ENCODE data around the gene MAST4.

MAST4 gene

GRCh38 chr5:67003935-67004729, 407.9 kb downstream of the MAST4 start:
- Histone ChIP-seq H3K23ac (ENCODE audit: low read length in 2 of 2) (peak overlapping the region in 1 of 2 experiments; percentile 52), H2AK5ac (ENCODE audit: low read length, severe bottlenecking) (no peak overlapping the region), H3K4me3 (ENCODE audit: insufficient read depth in 1 of 2, low read depth in 1 of 2, low read length in 2 of 2) (peak overlapping the region; percentile 52 to 89), H2BK15ac (ENCODE audit: low read depth, poor library complexity, severe bottlenecking) (peak overlapping the region; percentile 28), H3K4ac (ENCODE audit: low read depth in 1 of 2, low read length in 2 of 2) (no peak overlapping the region), H3K27me3 (ENCODE audit: control insufficient read depth in 1 of 2, insufficient read depth in 1 of 2, low read length in 2 of 2) (no peaks in the 10 kb centered on the region), H3K14ac (ENCODE audit: low read length in 2 of 2) (peak overlapping the region in 1 of 2 experiments; percentile 66), H3K9me3 (ENCODE audit: control insufficient read depth, low read length) (no peaks in the 10 kb centered on the region), H3K9ac (ENCODE audit: low read length) (peak overlapping the region; percentile 95), H3K79me1 (replicated peaks; ENCODE audit: low read length, poor library complexity, severe bottlenecking) (peaks cover 11% of the 10 kb centered on the region), H3K18ac (ENCODE audit: low read depth in 1 of 2, low read length in 2 of 2) (peak overlapping the region in 1 of 2 experiments; percentile 86), H3K4me1 (ENCODE audit: control insufficient read depth, insufficient read depth, low read depth, low read length) (no peaks in the 10 kb centered on the region), H4K91ac (ENCODE audit: low read length) (no peak overlapping the region), H2BK5ac (ENCODE audit: low read depth, low read length, poor library complexity, severe bottlenecking) (no peak overlapping the region), H2BK120ac (ENCODE audit: low read depth, low read length) (peak overlapping the region; percentile 65), H3K36me3 (ENCODE audit: control insufficient read depth in 1 of 2, insufficient read depth in 2 of 2, low read depth in 1 of 2, low read length in 2 of 2) (no peaks in the 10 kb centered on the region), H2BK12ac (ENCODE audit: low read length in 2 of 2) (no peak overlapping the region), H3K4me2 (ENCODE audit: low read length, poor library complexity, severe bottlenecking) (peak overlapping the region; percentile 49), H4K8ac (ENCODE audit: low read length) (peak overlapping the region; percentile 74), H2AFZ (ENCODE audit: low read depth, low read length) (peak overlapping the region; percentile 74), H3K27ac (ENCODE audit: low read length, poor library complexity, severe bottlenecking) (peak overlapping the region; percentile 62)
- peak; percentile 87 for DNase-seq
- WGBS, result 2% methylated on average over 48 of the region's 54 CpGs

GRCh38 chr5:67004730-67005350, 408.6 kb downstream of the MAST4 start:
- no peak overlapping the region for H2BK15ac ChIP-seq (ENCODE audit: low read depth, poor library complexity, severe bottlenecking)
- peak overlapping the region; percentile 67 to 72 for H3K18ac ChIP-seq (ENCODE audit: low read depth in 1 of 2, low read length in 2 of 2)
- H3K14ac ChIP-seq (ENCODE audit: low read length in 2 of 2), result no peak overlapping the region
- H4K91ac ChIP-seq (ENCODE audit: low read length), result peak overlapping the region; percentile 35
- no peak overlapping the region for H4K8ac ChIP-seq (ENCODE audit: low read length)
- no peak overlapping the region for H2AFZ ChIP-seq (ENCODE audit: low read depth, low read length)
- no peaks in the 10 kb centered on the region for H3K36me3 ChIP-seq (ENCODE audit: control insufficient read depth in 1 of 2, insufficient read depth in 2 of 2, low read depth in 1 of 2, low read length in 2 of 2)
- no peak overlapping the region for H3K23ac ChIP-seq (ENCODE audit: low read length in 2 of 2)
- H3K9ac ChIP-seq (ENCODE audit: low read length), result peak overlapping the region; percentile 95
- no peaks in the 10 kb centered on the region for H3K27me3 ChIP-seq (ENCODE audit: control insufficient read depth in 1 of 2, insufficient read depth in 1 of 2, low read length in 2 of 2)
- H3K79me1 ChIP-seq (replicated peaks; ENCODE audit: low read length, poor library complexity, severe bottlenecking), result peaks cover 14% of the 10 kb centered on the region
- H3K9me3 ChIP-seq (ENCODE audit: control insufficient read depth, low read length), result no peaks in the 10 kb centered on the region
- H3K4me3 ChIP-seq (ENCODE audit: insufficient read depth in 1 of 2, low read depth in 1 of 2, low read length in 2 of 2), result peak overlapping the region; percentile 45 to 89
- no peak overlapping the region for H2AK5ac ChIP-seq (ENCODE audit: low read length, severe bottlenecking)
- peak overlapping the region in 1 of 2 experiments; percentile 40 for H3K4ac ChIP-seq (ENCODE audit: low read depth in 1 of 2, low read length in 2 of 2)
- no peak overlapping the region for H2BK12ac ChIP-seq (ENCODE audit: low read length in 2 of 2)
- H2BK5ac ChIP-seq (ENCODE audit: low read depth, low read length, poor library complexity, severe bottlenecking), result no peak overlapping the region
- no peak overlapping the region for H2BK120ac ChIP-seq (ENCODE audit: low read depth, low read length)
- peak; percentile 26 for DNase-seq
- peak overlapping the region; percentile 62 for H3K27ac ChIP-seq (ENCODE audit: low read length, poor library complexity, severe bottlenecking)
- H3K4me2 ChIP-seq (ENCODE audit: low read length, poor library complexity, severe bottlenecking), result peak overlapping the region; percentile 49
- no peaks in the 10 kb centered on the region for H3K4me1 ChIP-seq (ENCODE audit: control insufficient read depth, insufficient read depth, low read depth, low read length)
- WGBS, result 4% methylated on average over 9 of the region's 11 CpGs

GRCh38 chr5:67005737-67006499, 409.7 kb downstream of the MAST4 start:
- H3K9me3 ChIP-seq (ENCODE audit: control insufficient read depth, low read length), result no peaks in the 10 kb centered on the region
- peak overlapping the region; percentile 36 for H3K4me2 ChIP-seq (ENCODE audit: low read length, poor library complexity, severe bottlenecking)
- no peak overlapping the region for H3K14ac ChIP-seq (ENCODE audit: low read length in 2 of 2)
- H3K4me3 ChIP-seq (ENCODE audit: insufficient read depth in 1 of 2, low read depth in 1 of 2, low read length in 2 of 2), result peak overlapping the region in 1 of 2 experiments; percentile 89
- H2AK5ac ChIP-seq (ENCODE audit: low read length, severe bottlenecking), result no peak overlapping the region
- no peak for DNase-seq
- WGBS, result 90% methylated on average over 2 of the region's 3 CpGs
- H3K23ac ChIP-seq (ENCODE audit: low read length in 2 of 2), result no peak overlapping the region
- H3K36me3 ChIP-seq (ENCODE audit: control insufficient read depth in 1 of 2, insufficient read depth in 2 of 2, low read depth in 1 of 2, low read length in 2 of 2), result no peaks in the 10 kb centered on the region
- H3K27me3 ChIP-seq (ENCODE audit: control insufficient read depth in 1 of 2, insufficient read depth in 1 of 2, low read length in 2 of 2), result no peaks in the 10 kb centered on the region
- H3K4ac ChIP-seq (ENCODE audit: low read depth in 1 of 2, low read length in 2 of 2), result no peak overlapping the region
- H4K91ac ChIP-seq (ENCODE audit: low read length), result no peak overlapping the region
- no peak overlapping the region for H2BK5ac ChIP-seq (ENCODE audit: low read depth, low read length, poor library complexity, severe bottlenecking)
- no peak overlapping the region for H2BK120ac ChIP-seq (ENCODE audit: low read depth, low read length)
- H4K8ac ChIP-seq (ENCODE audit: low read length), result no peak overlapping the region
- no peak overlapping the region for H2AFZ ChIP-seq (ENCODE audit: low read depth, low read length)
- H3K9ac ChIP-seq (ENCODE audit: low read length), result peak overlapping the region; percentile 95
- no peak overlapping the region for H3K18ac ChIP-seq (ENCODE audit: low read depth in 1 of 2, low read length in 2 of 2)
- peaks cover 22% of the 10 kb centered on the region for H3K79me1 ChIP-seq (replicated peaks; ENCODE audit: low read length, poor library complexity, severe bottlenecking)
- H2BK12ac ChIP-seq (ENCODE audit: low read length in 2 of 2), result no peak overlapping the region
- no peak overlapping the region for H3K27ac ChIP-seq (ENCODE audit: low read length, poor library complexity, severe bottlenecking)
- H3K4me1 ChIP-seq (ENCODE audit: control insufficient read depth, insufficient read depth, low read depth, low read length), result peaks cover 4% of the 10 kb centered on the region
- no peak overlapping the region for H2BK15ac ChIP-seq (ENCODE audit: low read depth, poor library complexity, severe bottlenecking)

- Histone ChIP-seq H4K8ac (ENCODE audit: low read length) (no peak overlapping the region), H3K4me3 (ENCODE audit: insufficient read depth in 1 of 2, low read depth in 1 of 2, low read length in 2 of 2) (peak overlapping the region in 1 of 2 experiments; percentile 89), H2AFZ (ENCODE audit: low read depth, low read length) (no peak overlapping the region), H3K27ac (ENCODE audit: low read length, poor library complexity, severe bottlenecking) (no peak overlapping the region), H3K79me1 (replicated peaks; ENCODE audit: low read length, poor library complexity, severe bottlenecking) (peaks cover 22% of the 10 kb centered on the region), H2AK5ac (ENCODE audit: low read length, severe bottlenecking) (peak overlapping the region; percentile 2), H3K9me3 (ENCODE audit: control insufficient read depth, low read length) (no peaks in the 10 kb centered on the region), H3K36me3 (ENCODE audit: control insufficient read depth in 1 of 2, insufficient read depth in 2 of 2, low read depth in 1 of 2, low read length in 2 of 2) (no peaks in the 10 kb centered on the region), H2BK120ac (ENCODE audit: low read depth, low read length) (no peak overlapping the region), H3K18ac (ENCODE audit: low read depth in 1 of 2, low read length in 2 of 2) (no peak overlapping the region), H4K91ac (ENCODE audit: low read length) (no peak overlapping the region), H3K4me1 (ENCODE audit: control insufficient read depth, insufficient read depth, low read depth, low read length) (peaks cover 9% of the 10 kb centered on the region), H3K4ac (ENCODE audit: low read depth in 1 of 2, low read length in 2 of 2) (no peak overlapping the region), H3K9ac (ENCODE audit: low read length) (peak overlapping the region; percentile 95), H2BK5ac (ENCODE audit: low read depth, low read length, poor library complexity, severe bottlenecking) (no peak overlapping the region), H3K23ac (ENCODE audit: low read length in 2 of 2) (no peak overlapping the region), H3K27me3 (ENCODE audit: control insufficient read depth in 1 of 2, insufficient read depth in 1 of 2, low read length in 2 of 2) (no peaks in the 10 kb centered on the region), H2BK12ac (ENCODE audit: low read length in 2 of 2) (no peak overlapping the region), H3K4me2 (ENCODE audit: low read length, poor library complexity, severe bottlenecking) (no peak overlapping the region), H3K14ac (ENCODE audit: low read length in 2 of 2) (no peak overlapping the region), H2BK15ac (ENCODE audit: low read depth, poor library complexity, severe bottlenecking) (no peak overlapping the region)
- no peak for DNase-seq
- WGBS, result 100% methylated on average over 2 of the region's 3 CpGs
Measured at GRCh38 chr5:67006500-67006848, 410.3 kb downstream of the MAST4 start.
